Measurements from ENCODE around the gene SLC12A2.

The SLC12A2 gene

GRCh38 chr5:128111818-128112448, 28.4 kb downstream of the SLC12A2 start:
- H3K4me1 Mint-ChIP-seq (ENCODE audit: low read depth) = peaks cover 4% of the 10 kb centered on the region
- H3K4me3 Mint-ChIP-seq = no peak overlapping the region
- H3K27me3 Mint-ChIP-seq (ENCODE audit: low read depth) = no peaks in the 10 kb centered on the region
- H3K9me3 Mint-ChIP-seq = peaks cover 10% of the 10 kb centered on the region
- H3K36me3 Mint-ChIP-seq (ENCODE audit: low read depth) = peaks cover 26% of the 10 kb centered on the region
- no peak overlapping the region for H3K27ac Mint-ChIP-seq

DNA sequence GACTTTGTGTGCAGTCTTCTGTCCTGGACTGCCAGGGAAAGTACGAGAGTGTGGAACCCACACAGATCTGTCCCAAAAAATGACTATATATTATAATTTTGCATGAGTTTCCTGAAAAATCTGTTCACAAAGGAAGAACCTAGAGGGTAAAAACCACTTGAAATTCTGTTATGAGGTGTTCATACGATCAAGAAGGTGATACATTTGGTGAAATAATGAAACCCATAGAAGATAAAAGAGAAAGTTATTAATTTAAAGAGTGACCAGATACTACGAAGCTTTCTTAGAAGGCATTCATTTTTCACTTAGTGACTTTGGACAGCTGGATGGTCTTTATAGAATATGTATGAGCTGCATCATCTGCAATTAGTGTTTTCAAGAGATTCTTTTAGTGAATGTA, 32.9 kb downstream of the SLC12A2 start:
- Mint-ChIP-seq H3K36me3 (ENCODE audit: low read depth) (peaks cover 46% of the 10 kb centered on the region), H3K27ac (no peak overlapping the region), H3K27me3 (ENCODE audit: low read depth) (no peaks in the 10 kb centered on the region), H3K4me1 (ENCODE audit: low read depth) (peaks cover 4% of the 10 kb centered on the region), H3K4me3 (no peak overlapping the region), H3K9me3 (peaks cover 21% of the 10 kb centered on the region)

DNA sequence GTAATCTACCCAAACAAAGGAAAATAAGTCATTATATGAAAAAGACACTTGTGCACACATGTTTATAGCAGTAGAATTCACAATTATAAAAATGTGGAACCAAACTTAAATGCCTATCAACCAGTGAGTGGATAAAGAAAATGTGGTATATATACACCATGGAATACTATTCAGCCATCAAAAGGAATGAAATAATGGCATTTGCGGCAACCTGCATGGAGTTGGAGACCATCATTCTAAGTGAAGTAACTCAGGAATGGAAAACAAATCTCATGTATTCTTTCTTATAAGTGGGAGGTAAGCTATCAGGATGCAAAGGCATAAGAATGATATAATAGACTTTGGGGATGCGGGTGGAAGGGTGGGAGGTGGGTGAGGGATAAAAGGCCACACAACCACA, 34.6 kb downstream of the SLC12A2 start:
- H3K27ac Mint-ChIP-seq = no peak overlapping the region
- peaks cover 42% of the 10 kb centered on the region for H3K36me3 Mint-ChIP-seq (ENCODE audit: low read depth)
- H3K4me1 Mint-ChIP-seq (ENCODE audit: low read depth) = no peaks in the 10 kb centered on the region
- no peak overlapping the region for H3K4me3 Mint-ChIP-seq
- H3K9me3 Mint-ChIP-seq = peaks cover 21% of the 10 kb centered on the region
- H3K27me3 Mint-ChIP-seq (ENCODE audit: low read depth) = no peaks in the 10 kb centered on the region

- Mint-ChIP-seq H3K36me3 (ENCODE audit: low read depth) (peaks cover 23% of the 10 kb centered on the region), H3K27ac (no peak overlapping the region), H3K4me1 (ENCODE audit: low read depth) (no peaks in the 10 kb centered on the region), H3K27me3 (ENCODE audit: low read depth) (no peaks in the 10 kb centered on the region), H3K9me3 (peaks cover 13% of the 10 kb centered on the region), H3K4me3 (no peak overlapping the region)
Observed at GRCh38 chr5:128121651-128122050, 38.1 kb downstream of the SLC12A2 start.

GRCh38 chr5:128123936-128124335, 40.4 kb downstream of the SLC12A2 start:
- Mint-ChIP-seq H3K27ac (no peak overlapping the region), H3K9me3 (peaks cover 2% of the 10 kb centered on the region), H3K36me3 (ENCODE audit: low read depth) (peaks cover 5% of the 10 kb centered on the region), H3K4me1 (ENCODE audit: low read depth) (peaks cover 2% of the 10 kb centered on the region), H3K27me3 (ENCODE audit: low read depth) (no peaks in the 10 kb centered on the region), H3K4me3 (no peak overlapping the region)

GRCh38 chr5:128126241-128126640, 42.7 kb downstream of the SLC12A2 start:
- Mint-ChIP-seq H3K4me1 (ENCODE audit: low read depth) (peaks cover 2% of the 10 kb centered on the region), H3K27me3 (ENCODE audit: low read depth) (no peaks in the 10 kb centered on the region), H3K4me3 (no peak overlapping the region), H3K9me3 (no peaks in the 10 kb centered on the region), H3K27ac (no peak overlapping the region), H3K36me3 (ENCODE audit: low read depth) (peaks cover 5% of the 10 kb centered on the region)

- Mint-ChIP-seq H3K27me3 (ENCODE audit: low read depth) (no peaks in the 10 kb centered on the region), H3K27ac (no peak overlapping the region), H3K4me1 (ENCODE audit: low read depth) (no peaks in the 10 kb centered on the region), H3K4me3 (no peak overlapping the region), H3K9me3 (no peaks in the 10 kb centered on the region), H3K36me3 (ENCODE audit: low read depth) (peaks cover 25% of the 10 kb centered on the region)
Observed at GRCh38 chr5:128132499-128132898, 48.9 kb downstream of the SLC12A2 start.

DNA sequence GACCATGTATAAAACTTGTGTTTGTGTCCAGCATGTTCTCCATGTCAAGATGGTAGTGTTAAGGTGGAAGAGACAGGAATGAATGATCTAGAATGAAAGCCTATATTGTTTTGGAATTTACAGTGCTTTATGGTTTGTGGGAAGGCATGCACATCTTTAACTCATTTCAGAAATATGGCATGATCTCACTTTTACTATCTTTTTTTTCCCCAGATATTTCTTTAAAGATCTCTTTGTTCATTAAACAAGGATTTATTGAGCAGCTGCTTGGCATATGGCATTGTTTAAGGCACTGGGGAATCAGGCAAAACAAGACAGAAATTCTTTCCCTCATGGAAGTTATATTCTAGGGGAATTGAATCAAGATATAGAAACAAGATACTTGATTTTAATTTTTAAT, 51.7 kb downstream of the SLC12A2 start:
- no peaks in the 10 kb centered on the region for H3K4me1 Mint-ChIP-seq (ENCODE audit: low read depth)
- H3K27ac Mint-ChIP-seq = no peak overlapping the region
- H3K4me3 Mint-ChIP-seq = no peak overlapping the region
- no peaks in the 10 kb centered on the region for H3K9me3 Mint-ChIP-seq
- H3K36me3 Mint-ChIP-seq (ENCODE audit: low read depth) = peaks cover 30% of the 10 kb centered on the region
- H3K27me3 Mint-ChIP-seq (ENCODE audit: low read depth) = no peaks in the 10 kb centered on the region

DNA sequence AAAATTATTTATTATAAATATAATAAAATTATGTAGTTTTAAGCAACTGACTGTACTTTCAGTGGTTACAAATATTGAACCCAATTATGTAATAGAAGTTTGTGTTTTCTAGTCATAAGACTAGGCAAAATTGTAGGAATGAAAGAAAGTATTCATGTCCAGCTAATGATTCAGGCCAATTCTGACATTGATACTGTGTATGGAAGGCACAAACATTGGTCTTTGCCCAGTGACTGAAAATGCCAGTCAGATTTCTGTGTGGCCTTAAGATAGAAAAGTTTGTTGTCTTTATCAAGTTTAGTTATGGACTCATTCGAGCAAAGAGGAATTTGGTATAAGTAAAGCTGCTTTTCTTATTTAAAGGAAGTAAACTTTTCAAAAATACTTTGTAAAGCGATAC, 60.3 kb downstream of the SLC12A2 start:
- Mint-ChIP-seq H3K9me3 (no peaks in the 10 kb centered on the region), H3K4me1 (ENCODE audit: low read depth) (no peaks in the 10 kb centered on the region), H3K27ac (no peak overlapping the region), H3K27me3 (ENCODE audit: low read depth) (no peaks in the 10 kb centered on the region), H3K36me3 (ENCODE audit: low read depth) (peaks cover 6% of the 10 kb centered on the region), H3K4me3 (no peak overlapping the region)

- Mint-ChIP-seq H3K4me3 (no peak overlapping the region), H3K27me3 (ENCODE audit: low read depth) (no peaks in the 10 kb centered on the region), H3K27ac (no peak overlapping the region), H3K36me3 (ENCODE audit: low read depth) (peaks cover 9% of the 10 kb centered on the region), H3K9me3 (no peaks in the 10 kb centered on the region), H3K4me1 (ENCODE audit: low read depth) (no peaks in the 10 kb centered on the region)
Observed at GRCh38 chr5:128144491-128144890, 60.9 kb downstream of the SLC12A2 start.

DNA sequence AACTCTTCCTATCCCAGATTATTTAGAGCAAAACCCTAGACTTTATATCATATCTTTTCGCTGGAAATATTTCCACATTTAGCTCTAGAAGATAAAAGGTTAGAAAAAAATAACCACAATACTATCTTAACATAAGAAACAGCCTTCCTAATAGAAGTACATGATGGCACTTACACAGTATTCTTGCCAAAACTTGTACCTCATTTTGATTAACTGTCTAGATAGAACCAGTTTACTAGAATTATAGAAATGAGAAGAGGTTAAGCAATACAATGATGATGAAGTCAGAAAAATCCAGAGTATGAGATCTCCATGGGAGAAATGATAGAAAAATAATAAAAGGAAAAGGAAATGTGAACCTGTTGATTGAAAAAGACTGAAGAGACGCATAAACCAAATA, 63.1 kb downstream of the SLC12A2 start:
- Mint-ChIP-seq H3K4me3 (no peak overlapping the region), H3K27me3 (ENCODE audit: low read depth) (no peaks in the 10 kb centered on the region), H3K27ac (no peak overlapping the region), H3K4me1 (ENCODE audit: low read depth) (no peaks in the 10 kb centered on the region), H3K36me3 (ENCODE audit: low read depth) (peaks cover 10% of the 10 kb centered on the region), H3K9me3 (no peaks in the 10 kb centered on the region)

DNA sequence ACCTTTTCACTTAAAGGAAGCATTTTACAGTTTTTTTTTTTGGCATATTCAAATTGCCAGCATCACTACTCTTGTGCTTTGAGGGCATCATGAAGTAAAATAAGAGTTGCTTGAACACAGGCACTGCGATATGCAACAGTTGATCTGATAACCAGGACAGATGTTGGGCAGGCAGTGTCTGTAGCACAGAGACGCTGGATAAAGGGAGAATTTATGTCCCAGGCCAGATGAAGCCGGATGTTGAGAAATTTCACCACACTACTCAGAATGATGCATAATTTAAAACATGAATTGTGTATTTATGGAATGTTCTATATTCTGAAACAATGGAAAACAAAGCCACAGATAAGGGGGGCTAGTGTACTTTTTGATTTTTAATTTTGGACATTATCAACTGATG, 71.4 kb downstream of the SLC12A2 start:
- Mint-ChIP-seq H3K4me1 (ENCODE audit: low read depth) (no peaks in the 10 kb centered on the region), H3K36me3 (ENCODE audit: low read depth) (peaks cover 33% of the 10 kb centered on the region), H3K4me3 (no peak overlapping the region), H3K27me3 (ENCODE audit: low read depth) (no peaks in the 10 kb centered on the region), H3K9me3 (peaks cover 8% of the 10 kb centered on the region), H3K27ac (no peak overlapping the region)

- Mint-ChIP-seq H3K9me3 (peaks cover 8% of the 10 kb centered on the region), H3K4me1 (ENCODE audit: low read depth) (no peaks in the 10 kb centered on the region), H3K4me3 (no peak overlapping the region), H3K27ac (no peak overlapping the region), H3K27me3 (ENCODE audit: low read depth) (no peaks in the 10 kb centered on the region), H3K36me3 (ENCODE audit: low read depth) (peaks cover 38% of the 10 kb centered on the region)
Observed at GRCh38 chr5:128155776-128156175, 72.2 kb downstream of the SLC12A2 start.

GRCh38 chr5:128156521-128156920, 73.0 kb downstream of the SLC12A2 start:
- Mint-ChIP-seq H3K4me3 (no peak overlapping the region), H3K9me3 (peaks cover 8% of the 10 kb centered on the region), H3K27me3 (ENCODE audit: low read depth) (no peaks in the 10 kb centered on the region), H3K4me1 (ENCODE audit: low read depth) (no peaks in the 10 kb centered on the region), H3K36me3 (ENCODE audit: low read depth) (peaks cover 38% of the 10 kb centered on the region), H3K27ac (no peak overlapping the region)

GRCh38 chr5:128158342-128158741, 74.8 kb downstream of the SLC12A2 start:
- Mint-ChIP-seq H3K4me3 (no peak overlapping the region), H3K4me1 (ENCODE audit: low read depth) (no peaks in the 10 kb centered on the region), H3K9me3 (peaks cover 8% of the 10 kb centered on the region), H3K27ac (no peak overlapping the region), H3K27me3 (ENCODE audit: low read depth) (no peaks in the 10 kb centered on the region), H3K36me3 (ENCODE audit: low read depth) (peaks cover 43% of the 10 kb centered on the region)

- H3K27ac Mint-ChIP-seq = no peak overlapping the region
- H3K4me1 Mint-ChIP-seq (ENCODE audit: low read depth) = no peaks in the 10 kb centered on the region
- H3K9me3 Mint-ChIP-seq = no peaks in the 10 kb centered on the region
- H3K4me3 Mint-ChIP-seq = no peak overlapping the region
- H3K27me3 Mint-ChIP-seq (ENCODE audit: low read depth) = no peaks in the 10 kb centered on the region
- H3K36me3 Mint-ChIP-seq (ENCODE audit: low read depth) = peaks cover 31% of the 10 kb centered on the region
Observed at GRCh38 chr5:128163991-128164390, 80.4 kb downstream of the SLC12A2 start.

Measured in T-helper 1 cell treated with Interleukin-12 subunit alpha and Interleukin-12 subunit beta and Interleukin-4 antibody, amounts not matched to agents 30 μg/mL and 1 μg/mL, for 36 hours (primary cell).